HUES48 (cell line): ENCODE results near the gene NPAS3.

ENCODE experiments used
- H3K27ac ChIP-seq: one replicate; pipeline ENCODE4 v1.7.0; 2013; ENCODE audit warnings: low read depth, low read length, inconsistent platforms
- H3K27me3 ChIP-seq: 2 replicates; pipeline ENCODE4 v1.6.1; 2013; ENCODE audit warnings: mild to moderate bottlenecking, low read length; ENCODE audit not compliant: control insufficient read depth, insufficient read depth
- H3K36me3 ChIP-seq: 2 replicates; pipeline ENCODE4 v1.6.1; 2013; ENCODE audit warnings: low read length; ENCODE audit not compliant: control insufficient read depth, insufficient read depth
- H3K4me1 ChIP-seq: 2 replicates; pipeline ENCODE4 v1.6.1; 2013; ENCODE audit warnings: mild to moderate bottlenecking, low read length; ENCODE audit not compliant: control insufficient read depth, insufficient read depth
- H3K4me3 ChIP-seq: 2 replicates; pipeline ENCODE4 v1.5.1; 2013; ENCODE audit warnings: mild to moderate bottlenecking, low read depth, low read length
- H3K9ac ChIP-seq: 2 replicates; pipeline ENCODE4 v1.6.1; 2013; ENCODE audit warnings: mild to moderate bottlenecking, low read depth, low read length, moderate library complexity
- H3K9me3 ChIP-seq: 2 replicates; pipeline ENCODE4 v1.6.1; 2013; ENCODE audit warnings: low read length; ENCODE audit not compliant: control insufficient read depth, insufficient read depth

Gene NPAS3

GRCh38 chr14:33285902-33286700, 347.4 kb downstream of the NPAS3 start:
- Histone ChIP-seq H3K27me3 (no peaks in the 10 kb centered on the region), H3K4me1 (peaks cover 12% of the 10 kb centered on the region), H3K4me3 (no peak overlapping the region), H3K36me3 (no peaks in the 10 kb centered on the region), H3K27ac (no peak overlapping the region), H3K9ac (no peak overlapping the region), H3K9me3 (no peaks in the 10 kb centered on the region)

GRCh38 chr14:33287189-33287588, 348.5 kb downstream of the NPAS3 start:
- Histone ChIP-seq H3K9me3 (no peaks in the 10 kb centered on the region), H3K27ac (no peak overlapping the region), H3K36me3 (no peaks in the 10 kb centered on the region), H3K4me1 (peaks cover 13% of the 10 kb centered on the region), H3K9ac (no peak overlapping the region), H3K27me3 (no peaks in the 10 kb centered on the region), H3K4me3 (no peak overlapping the region)

GRCh38 chr14:33290641-33291040, 352.0 kb downstream of the NPAS3 start:
- H3K9me3 ChIP-seq, result no peaks in the 10 kb centered on the region
- no peak overlapping the region for H3K9ac ChIP-seq
- no peak overlapping the region for H3K27ac ChIP-seq
- H3K4me1 ChIP-seq, result peaks cover 11% of the 10 kb centered on the region
- no peak overlapping the region for H3K4me3 ChIP-seq
- no peaks in the 10 kb centered on the region for H3K27me3 ChIP-seq
- no peaks in the 10 kb centered on the region for H3K36me3 ChIP-seq

- Histone ChIP-seq H3K36me3 (no peaks in the 10 kb centered on the region), H3K27me3 (no peaks in the 10 kb centered on the region), H3K9ac (no peak overlapping the region), H3K27ac (no peak overlapping the region), H3K9me3 (no peaks in the 10 kb centered on the region), H3K4me1 (peaks cover 6% of the 10 kb centered on the region; the same call in 1 of the 2 replicates), H3K4me3 (no peak overlapping the region)
Observed at GRCh38 chr14:33291529-33292104, 352.9 kb downstream of the NPAS3 start.

- H3K27ac ChIP-seq, result no peak overlapping the region
- H3K9ac ChIP-seq, result no peak overlapping the region
- no peaks in the 10 kb centered on the region for H3K36me3 ChIP-seq
- no peaks in the 10 kb centered on the region for H3K9me3 ChIP-seq
- no peaks in the 10 kb centered on the region for H3K27me3 ChIP-seq
- peaks cover 6% of the 10 kb centered on the region; the same call in 1 of the 2 replicates for H3K4me1 ChIP-seq
- no peak overlapping the region for H3K4me3 ChIP-seq
Observed at GRCh38 chr14:33294419-33294818, 355.7 kb downstream of the NPAS3 start.

GRCh38 chr14:33297565-33297964, 358.9 kb downstream of the NPAS3 start:
- Histone ChIP-seq H3K36me3 (no peaks in the 10 kb centered on the region), H3K9me3 (no peaks in the 10 kb centered on the region), H3K9ac (no peak overlapping the region), H3K4me3 (no peak overlapping the region), H3K27ac (no peak overlapping the region), H3K4me1 (no peaks in the 10 kb centered on the region), H3K27me3 (no peaks in the 10 kb centered on the region)

- Histone ChIP-seq H3K27ac (no peak overlapping the region), H3K4me3 (no peak overlapping the region), H3K27me3 (no peaks in the 10 kb centered on the region), H3K36me3 (no peaks in the 10 kb centered on the region), H3K9me3 (no peaks in the 10 kb centered on the region), H3K9ac (no peak overlapping the region), H3K4me1 (peaks cover 4% of the 10 kb centered on the region; the same call in 1 of the 2 replicates)
Observed at GRCh38 chr14:33307691-33308251, 369.1 kb downstream of the NPAS3 start.

- no peaks in the 10 kb centered on the region for H3K36me3 ChIP-seq
- H3K27me3 ChIP-seq, result no peaks in the 10 kb centered on the region
- peaks cover 4% of the 10 kb centered on the region; the same call in 1 of the 2 replicates for H3K4me1 ChIP-seq
- no peak overlapping the region for H3K27ac ChIP-seq
- H3K4me3 ChIP-seq, result no peak overlapping the region
- no peak overlapping the region for H3K9ac ChIP-seq
- no peaks in the 10 kb centered on the region for H3K9me3 ChIP-seq
Observed at GRCh38 chr14:33309106-33309505, 370.4 kb downstream of the NPAS3 start.

- H3K4me1 ChIP-seq, result no peaks in the 10 kb centered on the region
- no peak overlapping the region for H3K9ac ChIP-seq
- H3K9me3 ChIP-seq, result no peaks in the 10 kb centered on the region
- no peak overlapping the region for H3K27ac ChIP-seq
- no peaks in the 10 kb centered on the region for H3K36me3 ChIP-seq
- no peak overlapping the region for H3K4me3 ChIP-seq
- no peaks in the 10 kb centered on the region for H3K27me3 ChIP-seq
Observed at GRCh38 chr14:33315217-33315616, 376.5 kb downstream of the NPAS3 start.

- no peaks in the 10 kb centered on the region for H3K27me3 ChIP-seq
- no peak overlapping the region for H3K27ac ChIP-seq
- H3K4me3 ChIP-seq, result no peak overlapping the region
- no peak overlapping the region for H3K9ac ChIP-seq
- no peaks in the 10 kb centered on the region for H3K9me3 ChIP-seq
- H3K36me3 ChIP-seq, result no peaks in the 10 kb centered on the region
- H3K4me1 ChIP-seq, result no peaks in the 10 kb centered on the region
Observed at GRCh38 chr14:33315721-33316120, 377.0 kb downstream of the NPAS3 start.

- H3K36me3 ChIP-seq, result no peaks in the 10 kb centered on the region
- H3K9ac ChIP-seq, result no peak overlapping the region
- no peak overlapping the region for H3K27ac ChIP-seq
- H3K27me3 ChIP-seq, result no peaks in the 10 kb centered on the region
- H3K9me3 ChIP-seq, result no peaks in the 10 kb centered on the region
- no peak overlapping the region for H3K4me3 ChIP-seq
- H3K4me1 ChIP-seq, result no peaks in the 10 kb centered on the region
Observed at GRCh38 chr14:33317675-33318074, 379.0 kb downstream of the NPAS3 start.
